GM19193 (cell line): Measurements from ENCODE around the gene CATSPERD.
A peak's percentile ranks its signal among the peaks of the same experiment; 100 is the strongest.

Experiments used
- POLR2A ChIP-seq: IDR thresholded peaks from 4 replicates; pipeline ENCODE4 v1.6.1; 2011; ENCODE audit not compliant: insufficient read depth, insufficient read length; ENCODE audit errors: extremely low read depth

The CATSPERD gene

DNA sequence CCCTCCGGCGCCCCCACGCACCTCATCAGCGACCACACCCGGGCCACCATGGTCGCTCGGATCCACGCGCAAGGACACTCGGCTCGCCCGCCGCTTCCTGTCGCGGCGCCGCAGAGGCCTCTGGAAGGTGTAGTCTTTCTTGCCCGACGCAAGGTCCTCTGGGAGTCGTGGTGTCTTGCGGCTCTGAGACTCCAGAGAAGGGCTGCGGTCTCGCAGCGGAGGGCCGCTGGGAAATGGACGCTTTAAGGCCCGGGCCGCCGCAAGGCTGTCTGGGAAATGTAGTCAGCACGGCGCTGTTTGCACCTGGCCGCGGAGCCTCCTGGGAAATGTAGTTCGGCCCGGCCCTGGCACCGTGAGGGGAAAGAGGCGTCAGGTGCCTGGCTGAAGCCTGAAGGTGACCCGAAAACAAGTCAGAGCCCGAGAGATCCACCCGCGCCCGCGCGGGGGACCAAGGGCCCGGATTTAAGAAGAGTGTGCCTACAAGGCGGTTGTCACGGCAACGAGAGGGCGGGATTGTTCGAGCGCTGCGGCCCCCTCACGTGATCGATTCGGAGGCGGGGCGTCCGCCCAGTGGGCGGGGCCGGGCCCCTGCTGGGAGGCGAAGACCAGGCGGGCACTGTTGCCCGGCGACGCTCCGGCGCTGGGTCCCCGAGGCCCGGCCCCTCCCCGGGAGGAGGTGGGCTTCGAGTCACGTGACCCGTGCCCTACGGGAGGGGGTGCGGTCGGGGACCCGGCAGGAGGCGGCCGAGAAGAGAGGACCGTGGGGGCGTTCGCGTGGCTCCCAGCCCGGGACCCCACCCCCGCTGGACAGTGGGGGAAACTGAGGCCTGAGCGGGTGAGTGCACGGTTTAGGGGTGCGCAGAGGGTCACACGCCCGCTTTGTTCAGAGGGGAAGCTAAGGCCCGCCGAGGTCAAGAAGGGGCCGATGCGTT is 39.7 kb upstream of the CATSPERD start, which contains the start of the genes HSD11B1L and MICOS13:
Gene HSD11B1L, plus strand, starts transcription at position 591 of the 932 bp plus-strand sequence. CDS start 3,806 bp downstream, outside the sequence.
Gene MICOS13, minus strand, starts transcription at position 80 of the 932 bp plus-strand sequence. Its CDS starts 30 bp downstream, at position 50.
- TF ChIP-seq POLR2A, result peak; percentile 75

DNA sequence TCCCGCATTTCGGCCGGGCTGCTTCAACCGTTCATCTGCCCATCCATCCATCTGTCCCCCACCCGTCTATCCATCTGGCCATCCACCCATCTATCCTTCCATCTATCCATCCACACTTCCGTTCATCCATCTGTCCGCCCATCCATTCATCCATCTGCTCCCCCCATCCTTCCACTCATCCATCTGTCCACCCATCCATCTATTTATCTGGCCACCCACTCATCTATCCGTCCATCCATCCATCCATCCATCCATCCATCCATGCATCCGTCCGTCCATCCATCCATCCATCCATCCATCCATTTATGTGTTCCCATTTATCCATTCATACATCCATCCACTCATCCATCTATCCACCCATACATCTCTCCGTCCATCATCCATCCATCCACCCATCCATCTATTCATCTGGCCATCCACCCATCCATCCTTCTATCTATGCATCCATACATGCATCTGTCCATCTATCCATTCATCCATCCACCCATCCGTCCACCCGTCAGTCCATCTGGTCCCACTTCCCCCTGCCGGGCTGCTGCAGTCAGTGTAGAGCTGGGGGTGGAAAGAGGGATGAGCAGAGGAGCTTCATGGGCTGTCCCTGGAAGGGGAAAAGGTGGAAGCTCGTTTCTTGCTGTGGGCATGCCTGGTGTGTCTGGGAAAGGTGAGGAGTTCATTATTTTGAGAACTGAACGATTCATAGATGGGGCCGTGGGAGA is 38.9 kb upstream of the CATSPERD start:
- no peak for TF ChIP-seq POLR2A

DNA sequence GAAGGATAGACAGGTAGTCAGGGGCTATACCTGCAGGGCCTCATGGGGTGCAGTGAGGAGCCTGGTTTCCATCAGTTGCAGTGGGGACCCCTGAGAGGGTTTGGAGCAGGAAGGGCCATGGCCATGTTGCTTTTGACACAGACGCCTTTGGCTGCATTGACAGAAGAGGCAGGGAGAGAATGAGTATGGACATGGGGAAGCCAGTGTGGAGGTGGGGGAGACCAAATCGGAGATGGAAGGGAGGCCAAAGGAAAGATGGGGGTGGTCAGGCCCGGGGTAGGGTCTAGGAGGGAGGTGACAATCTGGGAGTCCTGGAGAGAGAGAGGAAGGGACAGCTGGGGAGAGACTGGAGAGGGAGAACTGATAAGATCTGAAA is 38.3 kb upstream of the CATSPERD start:
- TF ChIP-seq POLR2A, result no peak

DNA sequence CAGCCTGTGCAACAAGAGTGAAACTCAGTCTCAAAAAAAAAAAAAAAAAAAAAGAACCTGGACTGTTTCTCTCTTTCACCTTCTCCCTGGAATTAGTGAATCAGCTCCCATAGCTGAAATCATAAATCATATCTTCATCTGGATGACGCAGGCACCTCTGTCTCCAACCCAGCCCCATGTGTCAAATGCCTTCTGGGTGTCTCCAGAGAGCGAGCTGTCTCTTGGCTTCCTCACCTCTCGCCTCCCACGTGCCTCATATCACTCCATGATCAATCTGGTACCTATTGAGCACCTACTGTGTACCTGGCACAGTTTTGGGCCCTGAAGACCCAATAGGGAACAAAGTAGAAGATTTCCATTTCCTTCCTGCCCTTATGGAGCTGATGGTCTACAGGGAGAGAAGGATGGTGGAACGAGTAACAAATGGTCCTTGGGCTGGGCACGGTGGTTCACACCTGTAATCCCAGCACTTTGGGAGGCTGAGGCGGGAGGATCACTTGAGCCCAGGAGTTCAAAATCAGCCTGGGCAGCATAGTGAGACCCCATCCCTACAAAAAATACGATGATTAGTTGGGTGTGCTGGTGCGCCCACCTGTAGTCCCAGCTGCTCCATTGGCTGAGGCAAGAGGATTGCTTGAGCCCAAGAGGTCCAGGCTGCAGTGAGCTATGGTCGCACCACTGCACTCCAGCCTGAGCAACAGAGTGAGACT is 37.1 kb upstream of the CATSPERD start:
- no peak for TF ChIP-seq POLR2A

DNA sequence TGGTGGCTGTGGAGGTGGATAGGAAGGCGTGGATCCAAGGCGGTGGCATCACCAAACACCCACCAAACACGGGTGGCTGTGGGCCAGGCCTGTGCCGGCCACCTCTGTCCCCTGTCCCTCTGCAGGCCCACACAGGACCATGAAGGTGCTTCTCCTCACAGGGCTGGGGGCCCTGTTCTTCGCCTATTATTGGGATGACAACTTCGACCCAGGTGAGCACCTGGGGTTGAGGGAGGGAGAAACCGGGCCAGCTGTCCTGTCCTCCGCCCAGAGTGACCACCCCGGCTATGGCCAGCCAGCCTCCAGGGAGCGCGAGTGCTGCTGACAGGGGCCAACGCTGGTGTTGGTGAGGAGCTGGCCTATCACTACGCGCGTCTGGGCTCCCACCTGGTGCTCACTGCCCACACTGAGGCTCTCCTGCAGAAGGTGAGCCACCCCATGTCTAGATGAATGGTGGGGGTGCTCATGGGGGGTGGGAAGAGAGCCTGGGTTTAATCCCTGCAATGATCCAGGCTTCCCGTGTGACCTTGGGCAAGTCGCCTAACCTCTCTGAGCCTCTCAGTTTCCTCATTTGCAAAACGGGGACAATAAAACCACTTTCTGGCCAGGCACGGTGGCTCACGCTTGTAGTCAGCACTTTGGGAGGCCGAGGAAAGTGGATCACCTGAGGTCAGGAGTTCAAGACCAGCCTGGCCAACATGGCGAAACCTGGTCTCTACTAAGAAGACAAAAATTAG is 35.6 kb upstream of the CATSPERD start:
- no peak for TF ChIP-seq POLR2A

DNA sequence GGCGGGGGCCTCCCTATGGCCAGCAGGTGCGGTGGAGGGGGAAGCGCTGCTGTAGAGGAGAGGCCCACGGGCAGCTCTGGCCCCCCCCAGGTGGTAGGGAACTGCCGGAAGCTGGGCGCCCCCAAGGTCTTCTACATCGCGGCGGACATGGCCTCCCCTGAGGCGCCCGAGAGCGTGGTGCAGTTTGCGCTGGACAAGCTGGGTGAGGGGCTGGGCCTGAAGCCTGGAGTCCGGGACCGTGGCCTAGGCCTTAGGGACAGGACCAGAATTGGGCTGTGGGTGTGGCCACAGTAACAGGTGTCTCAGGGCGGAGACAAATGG is 34.2 kb upstream of the CATSPERD start:
- TF ChIP-seq POLR2A, result peak; percentile 27

DNA sequence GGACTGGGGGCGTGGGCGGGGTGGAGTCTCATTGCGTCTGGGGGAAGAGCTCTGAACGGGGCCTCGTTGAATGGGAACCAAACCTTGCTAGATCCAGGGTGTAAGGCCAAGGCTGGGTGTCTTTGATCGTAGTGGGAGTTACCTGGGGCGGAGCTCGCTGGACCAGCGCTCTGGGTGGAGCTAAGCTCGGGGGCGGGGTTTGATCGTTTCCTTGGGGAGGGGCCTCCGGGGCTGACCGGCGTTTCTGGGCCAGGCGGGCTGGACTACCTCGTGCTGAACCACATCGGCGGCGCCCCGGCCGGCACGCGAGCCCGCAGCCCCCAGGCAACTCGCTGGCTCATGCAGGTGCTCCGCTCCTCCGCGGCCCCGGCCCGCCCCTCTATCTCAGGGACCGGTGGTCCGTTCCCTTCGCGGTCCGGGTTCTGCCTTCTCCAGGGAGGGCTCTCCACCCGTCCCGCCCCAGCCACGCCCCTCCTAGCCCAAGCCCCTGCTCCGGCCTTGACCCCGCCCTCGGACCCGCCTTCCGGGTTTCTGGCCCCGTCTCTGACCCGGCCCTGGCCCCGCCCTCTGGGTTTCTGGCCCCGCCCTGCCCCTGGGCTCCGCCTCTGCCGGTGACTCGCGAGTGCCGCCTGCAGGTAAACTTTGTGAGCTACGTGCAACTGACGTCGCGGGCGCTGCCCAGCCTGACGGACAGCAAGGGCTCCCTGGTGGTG is 33.6 kb upstream of the CATSPERD start:
- no peak for TF ChIP-seq POLR2A

DNA sequence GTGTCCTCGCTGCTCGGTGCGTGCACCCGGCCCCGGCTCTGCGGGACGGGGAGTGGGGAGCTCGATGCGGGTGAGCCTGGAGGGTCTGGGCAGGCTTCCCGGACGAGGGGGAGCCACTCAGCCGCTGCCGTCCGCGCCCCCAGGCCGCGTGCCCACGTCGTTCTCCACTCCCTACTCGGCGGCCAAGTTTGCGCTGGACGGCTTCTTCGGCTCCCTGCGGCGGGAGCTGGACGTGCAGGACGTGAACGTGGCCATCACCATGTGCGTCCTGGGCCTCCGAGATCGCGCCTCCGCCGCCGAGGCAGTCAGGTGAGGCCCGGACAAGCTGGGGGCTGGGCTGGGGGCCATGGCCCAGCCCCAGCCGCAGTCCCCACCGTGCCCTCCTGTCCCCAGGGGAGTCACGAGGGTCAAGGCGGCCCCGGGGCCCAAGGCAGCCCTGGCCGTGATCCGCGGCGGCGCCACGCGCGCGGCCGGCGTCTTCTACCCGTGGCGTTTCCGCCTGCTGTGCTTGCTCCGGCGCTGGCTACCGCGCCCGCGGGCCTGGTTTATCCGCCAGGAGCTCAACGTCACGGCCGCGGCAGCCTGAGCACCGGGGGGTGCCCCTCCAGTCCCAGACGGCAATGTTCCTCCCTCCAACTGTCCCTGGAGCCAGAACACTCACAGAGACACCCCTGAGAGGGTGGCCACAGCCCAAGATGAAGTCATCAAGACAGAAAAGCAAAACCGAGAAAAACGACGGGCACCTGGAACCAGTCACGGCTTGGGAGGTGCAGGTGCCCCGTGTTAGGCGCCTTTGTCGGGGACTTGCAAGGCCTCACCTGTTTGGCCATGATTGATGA is 32.9 kb upstream of the CATSPERD start:
- no peak for TF ChIP-seq POLR2A

DNA sequence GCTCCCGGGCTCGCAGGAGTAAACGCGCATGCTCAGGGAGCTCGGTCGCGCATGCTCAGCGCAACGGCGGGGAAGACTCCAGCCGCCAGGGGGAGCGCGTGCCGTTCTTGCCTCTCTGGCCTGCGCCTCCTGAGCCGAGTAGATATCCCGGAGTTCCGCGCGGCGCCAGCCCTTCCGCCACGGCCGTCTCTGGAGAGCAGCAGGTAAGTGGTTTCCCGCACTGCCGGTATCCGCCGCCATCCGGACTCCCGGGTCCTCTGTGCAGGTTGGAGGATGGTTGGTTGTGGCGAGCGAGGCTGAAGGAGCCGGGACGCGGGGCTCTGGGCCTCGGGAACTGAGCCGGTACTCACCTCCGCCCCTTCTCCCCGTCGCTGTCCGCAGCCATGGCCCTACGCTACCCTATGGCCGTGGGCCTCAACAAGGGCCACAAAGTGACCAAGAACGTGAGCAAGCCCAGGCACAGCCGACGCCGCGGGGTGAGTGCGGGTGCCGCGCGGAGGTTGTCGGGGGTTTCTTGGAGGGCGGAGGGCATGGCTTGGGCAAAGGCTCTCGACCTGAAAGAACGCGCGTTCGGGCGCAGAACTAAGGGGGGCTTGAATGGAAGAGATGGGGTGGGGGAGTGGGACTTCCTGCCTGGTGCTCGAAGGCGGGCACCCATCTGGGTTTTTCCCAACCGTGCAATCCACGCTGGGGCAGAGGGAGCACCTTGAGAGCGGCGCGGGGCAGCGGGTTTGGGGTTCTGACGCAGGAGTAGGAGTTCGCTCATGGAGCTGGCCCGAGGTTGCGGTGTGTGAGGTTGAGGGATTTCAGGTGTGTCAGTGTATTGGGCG is 30.1 kb upstream of the CATSPERD start, which contains the start of gene RPL36:
Gene RPL36, plus strand, starts transcription at position 171 of the 830 bp plus-strand sequence. Its CDS starts 213 bp downstream, at position 384.
- peak; percentile 99 for TF ChIP-seq POLR2A

DNA sequence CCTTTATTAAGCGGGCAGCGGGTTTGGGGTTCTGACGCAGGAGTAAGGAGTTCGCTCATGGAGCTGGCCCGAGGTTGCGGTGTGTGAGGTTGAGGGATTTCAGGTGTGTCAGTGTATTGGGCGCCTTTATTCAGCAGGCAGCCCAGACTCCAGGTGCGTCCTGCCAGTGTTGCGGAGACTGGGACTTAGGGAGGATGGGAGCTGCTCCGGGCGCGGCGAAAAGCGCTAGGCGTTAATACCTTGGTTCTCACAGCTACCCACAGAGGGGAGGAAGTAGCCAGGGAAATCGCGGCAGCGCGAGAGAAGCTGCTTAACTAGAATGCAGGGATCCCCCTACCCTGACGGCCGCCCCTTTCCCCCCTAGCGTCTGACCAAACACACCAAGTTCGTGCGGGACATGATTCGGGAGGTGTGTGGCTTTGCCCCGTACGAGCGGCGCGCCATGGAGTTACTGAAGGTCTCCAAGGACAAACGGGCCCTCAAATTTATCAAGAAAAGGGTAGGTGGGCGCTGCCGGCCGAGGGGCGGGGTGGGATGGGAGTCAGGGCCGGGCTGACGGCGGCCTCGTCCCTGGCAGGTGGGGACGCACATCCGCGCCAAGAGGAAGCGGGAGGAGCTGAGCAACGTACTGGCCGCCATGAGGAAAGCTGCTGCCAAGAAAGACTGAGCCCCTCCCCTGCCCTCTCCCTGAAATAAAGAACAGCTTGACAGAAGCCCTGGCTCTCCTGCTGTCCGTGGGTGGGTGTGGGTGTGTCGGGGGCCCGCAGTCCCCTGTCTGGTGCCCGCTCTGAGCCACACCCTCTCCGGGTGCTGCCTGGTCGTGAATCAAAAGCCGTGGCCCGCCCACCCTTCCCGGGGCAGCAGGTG is 29.2 kb upstream of the CATSPERD start:
- TF ChIP-seq POLR2A, result no peak
